ENCODE results near the gene FAM50A. TPM values are rescaled to one million over a fixed set of nuclear protein-coding genes. Genes with fewer than 3 reads are reported as not detected.
A peak's percentile ranks its signal among the peaks of the same experiment; 100 is the strongest.

The FAM50A gene
- total RNA-seq, 4 donors from 2014 or later = 47.7 to 63.5 (median 56.7) TPM

GRCh38 chrX:154413142-154413541 lies 30.8 kb upstream of the FAM50A start:
- no peak for DNase-seq (ENCODE audit: extremely low spot score)
- WGBS = no CpG with 5 or more reads among the region's 8 CpGs
- Histone ChIP-seq H3K27ac (replicated peaks in 1 of 4) (peak overlapping the region in 3 of 4 donors; percentile 94 to 95 (median 94)), H3K9me3 (no peaks in the 10 kb centered on the region), H3K36me3 (peaks cover 0 to 22% (median 6%) of the 10 kb centered on the region in 4 donors), H3K4me3 (no peak overlapping the region), H3K4me1 (peaks cover 3 to 27% (median 19%) of the 10 kb centered on the region in 4 donors), H3K27me3 (no peaks in the 10 kb centered on the region)
- TF ChIP-seq POLR2A (IDR thresholded peaks at IDR 0.05; ENCODE audit: low read depth) = no peak
- TF ChIP-seq, protein P1, sequence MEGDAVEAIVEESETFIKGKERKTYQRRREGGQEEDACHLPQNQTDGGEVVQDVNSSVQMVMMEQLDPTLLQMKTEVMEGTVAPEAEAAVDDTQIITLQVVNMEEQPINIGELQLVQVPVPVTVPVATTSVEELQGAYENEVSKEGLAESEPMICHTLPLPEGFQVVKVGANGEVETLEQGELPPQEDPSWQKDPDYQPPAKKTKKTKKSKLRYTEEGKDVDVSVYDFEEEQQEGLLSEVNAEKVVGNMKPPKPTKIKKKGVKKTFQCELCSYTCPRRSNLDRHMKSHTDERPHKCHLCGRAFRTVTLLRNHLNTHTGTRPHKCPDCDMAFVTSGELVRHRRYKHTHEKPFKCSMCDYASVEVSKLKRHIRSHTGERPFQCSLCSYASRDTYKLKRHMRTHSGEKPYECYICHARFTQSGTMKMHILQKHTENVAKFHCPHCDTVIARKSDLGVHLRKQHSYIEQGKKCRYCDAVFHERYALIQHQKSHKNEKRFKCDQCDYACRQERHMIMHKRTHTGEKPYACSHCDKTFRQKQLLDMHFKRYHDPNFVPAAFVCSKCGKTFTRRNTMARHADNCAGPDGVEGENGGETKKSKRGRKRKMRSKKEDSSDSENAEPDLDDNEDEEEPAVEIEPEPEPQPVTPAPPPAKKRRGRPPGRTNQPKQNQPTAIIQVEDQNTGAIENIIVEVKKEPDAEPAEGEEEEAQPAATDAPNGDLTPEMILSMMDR (IDR thresholded peaks at IDR 0.05) = no peak
- TF ChIP-seq POLR2AphosphoS5 (IDR thresholded peaks at IDR 0.05) = no peak
- TF ChIP-seq EP300 (IDR thresholded peaks at IDR 0.05) = no peak
- intact Hi-C loops (cut with DNase I) = no loop called here

DNA sequence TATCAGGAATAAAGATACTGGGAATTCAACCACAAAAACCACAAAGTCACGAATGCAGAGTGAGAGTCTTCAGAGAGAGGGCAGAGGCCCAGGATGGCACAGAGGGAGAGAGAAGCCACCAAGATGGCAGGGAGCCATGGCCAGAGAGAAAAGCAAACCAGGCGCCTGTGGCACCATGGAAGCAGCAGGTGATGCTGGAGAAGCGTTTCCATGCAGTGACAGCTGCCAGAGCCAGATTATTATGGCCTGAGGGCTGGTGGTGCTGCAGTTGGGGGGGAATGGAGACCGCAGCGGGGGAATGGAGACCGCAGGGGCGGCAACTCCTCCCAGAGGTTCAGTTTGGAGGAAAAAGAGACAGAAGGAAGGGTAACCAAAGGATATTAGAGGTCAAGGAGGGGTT lies 26.8 kb upstream of the FAM50A start:
- Histone ChIP-seq H3K36me3 (peaks cover 0 to 36% (median 11%) of the 10 kb centered on the region in 4 donors), H3K27ac (replicated peaks in 1 of 4) (no peak overlapping the region), H3K4me1 (peaks cover 8 to 21% (median 14%) of the 10 kb centered on the region in 4 donors), H3K27me3 (no peaks in the 10 kb centered on the region), H3K4me3 (no peak overlapping the region), H3K9me3 (no peaks in the 10 kb centered on the region)
- DNase-seq (ENCODE audit: extremely low spot score) = no peak
- TF ChIP-seq POLR2A (IDR thresholded peaks at IDR 0.05; ENCODE audit: low read depth) = no peak
- no peak for TF ChIP-seq EP300 (IDR thresholded peaks at IDR 0.05)
- TF ChIP-seq, protein P1 (IDR thresholded peaks at IDR 0.05) = no peak
- TF ChIP-seq POLR2AphosphoS5 (IDR thresholded peaks at IDR 0.05) = no peak
- WGBS = 71% methylated on average over 7 of the region's 7 CpGs
- intact Hi-C loops (cut with DNase I) = no loop called here

DNA sequence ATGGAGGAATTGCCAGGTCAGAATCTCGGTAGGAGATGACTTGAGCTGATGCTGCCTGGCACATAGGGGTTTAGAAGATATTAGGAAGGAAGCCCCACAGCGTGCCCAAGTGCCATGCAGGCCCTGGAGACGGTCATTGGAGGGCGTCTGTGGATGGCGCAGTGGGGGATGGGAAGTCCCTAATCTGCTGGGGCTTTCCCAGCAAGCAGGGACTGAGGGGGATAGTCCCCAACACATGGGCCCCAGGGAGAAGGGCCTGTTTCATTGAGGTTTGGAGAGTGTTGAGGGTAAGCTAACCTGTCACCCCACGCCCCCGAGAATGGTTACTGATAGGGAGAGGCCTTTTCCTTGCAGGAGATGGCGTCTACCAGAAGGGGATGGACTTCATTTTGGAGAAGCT lies 24.8 kb upstream of the FAM50A start:
- TF ChIP-seq EP300 (IDR thresholded peaks at IDR 0.05) (no peak), POLR2AphosphoS5 (IDR thresholded peaks at IDR 0.05) (no peak), POLR2A (IDR thresholded peaks at IDR 0.05; ENCODE audit: low read depth) (no peak)
- TF ChIP-seq, protein P1 (IDR thresholded peaks at IDR 0.05) = no peak
- peaks cover 4 to 9% (median 6%) of the 10 kb centered on the region in 4 donors for H3K4me1 ChIP-seq
- no peak for DNase-seq (ENCODE audit: extremely low spot score)
- H3K27ac ChIP-seq (replicated peaks in 1 of 4) = peak overlapping the region in 1 of 4 donors; percentile 15
- H3K9me3 ChIP-seq = no peaks in the 10 kb centered on the region
- peaks cover 0 to 25% (median 8%) of the 10 kb centered on the region in 4 donors for H3K36me3 ChIP-seq
- H3K4me3 ChIP-seq = no peak overlapping the region
- WGBS = 82% methylated on average over 8 of the region's 8 CpGs
- no peaks in the 10 kb centered on the region for H3K27me3 ChIP-seq
- intact Hi-C loops (cut with DNase I) = no loop called here

DNA sequence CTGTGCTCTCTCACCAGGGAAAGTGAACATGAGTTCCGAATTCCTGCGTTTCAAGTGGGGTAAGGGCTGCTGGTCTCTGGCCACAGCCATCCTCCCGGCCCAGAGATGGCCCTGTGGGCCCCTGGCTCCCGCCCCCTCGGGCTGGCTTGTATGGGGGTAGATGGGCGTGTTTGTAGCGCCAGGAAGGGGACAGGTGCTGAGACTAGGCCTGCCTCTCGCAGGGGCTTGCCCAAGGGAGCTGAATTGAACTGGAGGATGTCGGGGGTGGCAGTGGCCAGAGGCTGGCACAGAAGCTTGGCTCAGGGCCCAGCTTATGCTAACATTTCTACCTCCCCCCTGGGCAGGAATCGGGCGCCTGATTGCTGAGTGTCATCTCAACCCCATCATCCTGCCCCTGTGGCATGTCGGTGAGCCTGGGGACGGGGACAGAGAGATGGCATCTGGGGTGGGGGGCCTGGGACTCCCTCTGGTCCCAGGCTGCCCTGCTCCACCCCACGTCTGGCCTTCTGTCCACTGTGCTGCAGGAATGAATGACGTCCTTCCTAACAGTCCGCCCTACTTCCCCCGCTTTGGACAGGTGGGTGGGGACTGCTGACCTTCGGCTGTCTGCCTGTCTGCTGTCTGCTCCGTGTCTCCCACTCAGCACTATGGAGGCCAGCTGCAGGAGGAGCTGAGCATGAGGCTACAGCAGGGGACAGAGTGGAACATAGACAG lies 24.1 kb upstream of the FAM50A start:
- intact Hi-C loops (cut with DNase I) = no loop called here
- H3K36me3 ChIP-seq = peaks cover 0 to 24% (median 8%) of the 10 kb centered on the region in 4 donors
- no peak for TF ChIP-seq POLR2AphosphoS5 (IDR thresholded peaks at IDR 0.05)
- TF ChIP-seq POLR2A (IDR thresholded peaks at IDR 0.05; ENCODE audit: low read depth) = no peak
- TF ChIP-seq EP300 (IDR thresholded peaks at IDR 0.05) = no peak
- TF ChIP-seq, protein P1 (IDR thresholded peaks at IDR 0.05) = no peak
- no peak overlapping the region for H3K4me3 ChIP-seq
- no peak for DNase-seq (ENCODE audit: extremely low spot score)
- no peaks in the 10 kb centered on the region for H3K27me3 ChIP-seq
- WGBS = 73% methylated on average over 12 of the region's 19 CpGs
- H3K27ac ChIP-seq (replicated peaks in 1 of 4) = peak overlapping the region; percentile 15 to 33 (median 20)
- H3K4me1 ChIP-seq = peaks cover 4 to 9% (median 6%) of the 10 kb centered on the region in 4 donors
- no peaks in the 10 kb centered on the region for H3K9me3 ChIP-seq

All from esophagus muscularis mucosa (tissue), 4 donors.